HepG2 (cell line): Measurements from ENCODE around the gene MTX1. TPM values are rescaled to one million over a fixed set of nuclear protein-coding genes. Genes with fewer than 3 reads are reported as not detected.

Source experiments
- ATF7-NPFF ChIP-seq: sonication (generic); formaldehyde crosslinking; IDR thresholded peaks from 2 replicates; pipeline ENCODE4 v1.8.1; 2023; ENCODE audit warnings: mild to moderate bottlenecking, low read depth, missing genetic modification reagents, moderate library complexity
- GZF1 ChIP-seq: sonication (generic); formaldehyde crosslinking; IDR thresholded peaks from 2 replicates; pipeline ENCODE4 v1.5.1; 2020; ENCODE audit warnings: mild to moderate bottlenecking, missing genetic modification reagents
- HCFC1 ChIP-seq: fragments of 150-350 bp; IDR thresholded peaks from 2 replicates; pipeline ENCODE4 v1.6.1; 2014; ENCODE audit warnings: low read depth, low read length
- HNF1B ChIP-seq: sonication (generic); formaldehyde crosslinking; IDR thresholded peaks from 2 replicates; pipeline ENCODE4 v1.5.1; 2020; ENCODE audit warnings: mild to moderate bottlenecking, moderate library complexity, missing genetic modification reagents
- NBN ChIP-seq: fragments of 450-650 bp; conservative IDR thresholded peaks from 2 replicates; pipeline ENCODE4 v1.6.1; 2017
- PHF20 ChIP-seq: sonication (generic); formaldehyde crosslinking; IDR thresholded peaks from 2 replicates; pipeline ENCODE4 v1.5.0; 2020; ENCODE audit warnings: mild to moderate bottlenecking, missing genetic modification reagents
- YY1 ChIP-seq: IDR thresholded peaks from 2 replicates; pipeline ENCODE4 v1.6.1; 2011; ENCODE audit warnings: low read length, low read depth, moderate library complexity, mild to moderate bottlenecking; ENCODE audit not compliant: insufficient read depth, insufficient replicate concordance
- ZBTB39 ChIP-seq: sonication (generic); formaldehyde crosslinking; IDR thresholded peaks from 2 replicates; pipeline ENCODE4 v1.5.0; 2020; ENCODE audit warnings: missing genetic modification reagents
- ZBTB40 ChIP-seq, 2 experiments: fragments of 450-650 bp in 1 of 2; sonication (generic) in 1 of 2; formaldehyde crosslinking in 1 of 2; IDR thresholded peaks; 2 replicates each; pipeline versions ENCODE4 v1.6.1 to v1.8.0; 2016 to 2022; ENCODE audit warnings: antibody characterized with exemption in 1 of 2, mild to moderate bottlenecking in 1 of 2, missing genetic modification reagents in 1 of 2
- ZNF124 ChIP-seq: sonication (generic); formaldehyde crosslinking; IDR thresholded peaks from 2 replicates; pipeline ENCODE4 v1.4.0; 2020; ENCODE audit warnings: missing genetic modification reagents
- ZNF550 ChIP-seq: sonication (generic); formaldehyde crosslinking; IDR thresholded peaks from 2 replicates; pipeline ENCODE4 v1.4.0; 2020; ENCODE audit warnings: mild to moderate bottlenecking, missing genetic modification reagents, borderline replicate concordance
- ZNF563 ChIP-seq: sonication (generic); formaldehyde crosslinking; IDR thresholded peaks from 2 replicates; pipeline ENCODE4 v1.8.0; 2022; ENCODE audit warnings: mild to moderate bottlenecking, moderate library complexity, missing genetic modification reagents
- ZNF580 ChIP-seq: IDR thresholded peaks from 2 replicates; pipeline ENCODE4 v1.6.1; 2016; ENCODE audit warnings: low read depth, borderline replicate concordance
- ZNF703 ChIP-seq: sonication (generic); formaldehyde crosslinking; IDR thresholded peaks from 2 replicates; pipeline ENCODE4 v1.5.1; 2020; ENCODE audit warnings: missing genetic modification reagents, mild to moderate bottlenecking, moderate library complexity, borderline replicate concordance
- ZNF768 ChIP-seq: sonication (generic); formaldehyde crosslinking; IDR thresholded peaks from 2 replicates; pipeline ENCODE4 v1.4.0; 2020; ENCODE audit warnings: missing genetic modification reagents
- polyA plus RNA-seq, 8 experiments: library from polyadenylated mRNA; depleted of rRNA in 3 of 8; stranded (reverse) in 7 of 8; unstranded in 1 of 8; fragments of >200 nt; fragmentation: Illumina TruSeq in 4 of 8; extraction: Trizol in 4 of 8; gene quantifications; 2 replicates each; pipeline versions ENCODE4 v1.2.1 to v1.2.3, GENCODE V29; 2011 to 2016; ENCODE audit warnings: low read depth in 4 of 8, missing spikeins in 1 of 8, mixed read lengths in 1 of 8; ENCODE audit not compliant: insufficient read depth in 1 of 8
- total RNA-seq, 5 experiments: library from RNA; depleted of rRNA; stranded (reverse); fragments of >200 nt; fragmentation: Illumina TruSeq; extraction: Trizol; gene quantifications; 2 replicates each; pipeline ENCODE4 v1.2.3, GENCODE V29; 2016; ENCODE audit warnings: low read depth in 1 of 5

MTX1 gene
- total and polyA plus RNA-seq, 2 of the 13 experiments (the other 11 are each of a cell fraction or from before 2014, with no cell fraction given), result 64.5 to 72.6 TPM

GRCh38 chr1:155261852-155262673 is 53.6 kb downstream of the MTX1 start, which contains the start of gene SCAMP3 (continued):
- TF ChIP-seq NBN (no peak), ZNF563 (CRISPR knock-in tag) (peak; percentile 76; the same call in 1 of the 2 replicates), ZNF124 (CRISPR knock-in tag) (peak; percentile 84; the same call in 1 of the 2 replicates), HNF1B (peak; percentile 65), PHF20 (CRISPR knock-in tag) (peak; percentile 82), ZNF703 (CRISPR knock-in tag) (no peak), YY1 (peak; percentile 73), ATF7-NPFF (peak; percentile 86; the same call in 1 of the 2 replicates), HCFC1 (peak; percentile 93), ZNF768 (peak; percentile 79), GZF1 (CRISPR knock-in tag) (0 out of 2 replicates have a peak, but pooled peaks have one; percentile 74), ZNF550 (CRISPR knock-in tag) (no peak), ZBTB40 (IDR thresholded peaks at IDR 0.05) (no peak), ZBTB40 (CRISPR knock-in tag; IDR thresholded peaks at IDR 0.05) (peak; percentile 22; the same call in 1 of the 2 replicates), ZNF580 (0 out of 2 replicates have a peak, but pooled peaks have one; percentile 46), ZBTB39 (CRISPR knock-in tag) (no peak)
